Measurements from ENCODE around the gene KRT39. TPM values are rescaled to one million over a fixed set of nuclear protein-coding genes. Genes with fewer than 3 reads are reported as not detected.

The KRT39 gene
- total RNA-seq, 1 donor from 2014 or later = not detected

Other genes with a start within 250 kb of the KRT39 start
- not detected in 2 replicates for gene KRT25, start 211.6 kb downstream of the KRT39 start, total RNA-seq
- not detected in 2 replicates for gene KRT26, start 194.7 kb downstream of the KRT39 start, total RNA-seq
- gene KRT27, start 184.4 kb downstream of the KRT39 start, total RNA-seq = not detected in 2 replicates
- not detected in 2 replicates for gene KRT28, start 167.0 kb downstream of the KRT39 start, total RNA-seq
- gene KRT10, start 144.3 kb downstream of the KRT39 start, total RNA-seq = 29.9 and 32.8 TPM in 2 replicates
- not detected in 2 replicates for gene KRT12, start 99.7 kb downstream of the KRT39 start, total RNA-seq
- gene KRT20, start 81.7 kb downstream of the KRT39 start, total RNA-seq = not detected in 2 replicates
- not detected in 2 replicates for gene KRT23, start 29.3 kb downstream of the KRT39 start, total RNA-seq
- not detected in 2 replicates for gene KRT40, start 17.4 kb upstream of the KRT39 start, total RNA-seq
- gene KRTAP3-3, start 27.2 kb upstream of the KRT39 start, total RNA-seq = not detected in 2 replicates
- gene KRTAP3-2, start 33.0 kb upstream of the KRT39 start, total RNA-seq = not detected in 2 replicates
- not detected in 2 replicates for gene KRTAP3-1, start 42.2 kb upstream of the KRT39 start, total RNA-seq
- not detected in 2 replicates for gene KRTAP1-5, start 60.3 kb upstream of the KRT39 start, total RNA-seq
- gene KRTAP1-4, start 63.2 kb upstream of the KRT39 start, total RNA-seq = not detected in 2 replicates
- not detected in 2 replicates for gene KRTAP1-3, start 67.9 kb upstream of the KRT39 start, total RNA-seq
- gene KRTAP1-1, start 74.5 kb upstream of the KRT39 start, total RNA-seq = not detected in 2 replicates
- not detected in 2 replicates for gene KRTAP2-1, start 80.4 kb upstream of the KRT39 start, total RNA-seq
- gene KRTAP2-2, start 88.3 kb upstream of the KRT39 start, total RNA-seq = not detected in 2 replicates
- gene KRTAP2-3, start 93.2 kb upstream of the KRT39 start, total RNA-seq = not detected in 2 replicates
- gene KRTAP2-4, start 98.9 kb upstream of the KRT39 start, total RNA-seq = not detected in 2 replicates
- gene KRTAP4-7, start 117.2 kb upstream of the KRT39 start, total RNA-seq = not detected in 2 replicates
- not detected in 2 replicates for gene KRTAP4-8, start 131.2 kb upstream of the KRT39 start, total RNA-seq
- gene KRTAP4-16, start 135.3 kb upstream of the KRT39 start, total RNA-seq = not detected in 2 replicates
- gene KRTAP4-9, start 138.4 kb upstream of the KRT39 start, total RNA-seq = not detected in 2 replicates
- not detected in 2 replicates for gene KRTAP4-11, start 151.4 kb upstream of the KRT39 start, total RNA-seq
- gene KRTAP4-12, start 157.2 kb upstream of the KRT39 start, total RNA-seq = not detected in 2 replicates
- gene KRTAP4-6, start 173.6 kb upstream of the KRT39 start, total RNA-seq = not detected in 2 replicates
- gene KRTAP4-5, start 182.9 kb upstream of the KRT39 start, total RNA-seq = not detected in 2 replicates
- gene KRTAP4-4, start 193.8 kb upstream of the KRT39 start, total RNA-seq = not detected in 2 replicates
- not detected in 2 replicates for gene KRTAP4-3, start 201.3 kb upstream of the KRT39 start, total RNA-seq
- gene KRTAP4-2, start 211.3 kb upstream of the KRT39 start, total RNA-seq = not detected in 2 replicates
- not detected in 2 replicates for gene KRTAP4-1, start 218.0 kb upstream of the KRT39 start, total RNA-seq
- not detected in 2 replicates for gene KRTAP9-1, start 222.9 kb upstream of the KRT39 start, total RNA-seq

Measured in T-helper 2 cell treated with Interferon-gamma antibody and Interleukin-4, amounts not matched to agents 100 ng/mL and 5 ng/mL, for 36 hours (primary cell).